Measurements from ENCODE around the gene TFR2.

TFR2 gene

GRCh38 chr7:100606313-100606712, 35.0 kb downstream of the TFR2 start:
- peaks cover 6% of the 10 kb centered on the region; the same call in 1 of the 2 replicates for H3K36me3 ChIP-seq (ENCODE audit: insufficient read depth, low read length)

GRCh38 chr7:100604976-100605911, 36.1 kb downstream of the TFR2 start:
- H3K27ac ChIP-seq (ENCODE audit: low read depth, low read length): no peak overlapping the region
- H3K36me3 ChIP-seq (ENCODE audit: insufficient read depth, low read length): peaks cover 6% of the 10 kb centered on the region; the same call in 1 of the 2 replicates
- H3K9ac ChIP-seq (ENCODE audit: low read depth, low read length): peak overlapping the region; percentile 2; the same call in 1 of the 2 replicates
- H3K9me3 ChIP-seq (ENCODE audit: insufficient read depth, low read depth, low read length): no peaks in the 10 kb centered on the region
- 1% methylated on average over 68 of the region's 68 CpGs for WGBS
- H3K4me3 ChIP-seq (ENCODE audit: low read length): peak overlapping the region; percentile 64
- H3K27me3 ChIP-seq (ENCODE audit: insufficient read depth, low read length): peaks cover 18% of the 10 kb centered on the region
- H3K4me1 ChIP-seq (ENCODE audit: insufficient read depth, low read length): peaks cover 16% of the 10 kb centered on the region

More at GRCh38 chr7:100606313-100606712, 35.0 kb downstream of the TFR2 start:
- peak overlapping the region; percentile 64; the same call in 1 of the 2 replicates for H3K4me3 ChIP-seq (ENCODE audit: low read length)
- 81% methylated on average over 12 of the region's 12 CpGs for WGBS
- peaks cover 18% of the 10 kb centered on the region for H3K27me3 ChIP-seq (ENCODE audit: insufficient read depth, low read length)
- H3K9me3 ChIP-seq (ENCODE audit: insufficient read depth, low read depth, low read length): no peaks in the 10 kb centered on the region
- peaks cover 12% of the 10 kb centered on the region for H3K4me1 ChIP-seq (ENCODE audit: insufficient read depth, low read length)
- no peak overlapping the region for H3K9ac ChIP-seq (ENCODE audit: low read depth, low read length)
- no peak overlapping the region for H3K27ac ChIP-seq (ENCODE audit: low read depth, low read length)

DNA sequence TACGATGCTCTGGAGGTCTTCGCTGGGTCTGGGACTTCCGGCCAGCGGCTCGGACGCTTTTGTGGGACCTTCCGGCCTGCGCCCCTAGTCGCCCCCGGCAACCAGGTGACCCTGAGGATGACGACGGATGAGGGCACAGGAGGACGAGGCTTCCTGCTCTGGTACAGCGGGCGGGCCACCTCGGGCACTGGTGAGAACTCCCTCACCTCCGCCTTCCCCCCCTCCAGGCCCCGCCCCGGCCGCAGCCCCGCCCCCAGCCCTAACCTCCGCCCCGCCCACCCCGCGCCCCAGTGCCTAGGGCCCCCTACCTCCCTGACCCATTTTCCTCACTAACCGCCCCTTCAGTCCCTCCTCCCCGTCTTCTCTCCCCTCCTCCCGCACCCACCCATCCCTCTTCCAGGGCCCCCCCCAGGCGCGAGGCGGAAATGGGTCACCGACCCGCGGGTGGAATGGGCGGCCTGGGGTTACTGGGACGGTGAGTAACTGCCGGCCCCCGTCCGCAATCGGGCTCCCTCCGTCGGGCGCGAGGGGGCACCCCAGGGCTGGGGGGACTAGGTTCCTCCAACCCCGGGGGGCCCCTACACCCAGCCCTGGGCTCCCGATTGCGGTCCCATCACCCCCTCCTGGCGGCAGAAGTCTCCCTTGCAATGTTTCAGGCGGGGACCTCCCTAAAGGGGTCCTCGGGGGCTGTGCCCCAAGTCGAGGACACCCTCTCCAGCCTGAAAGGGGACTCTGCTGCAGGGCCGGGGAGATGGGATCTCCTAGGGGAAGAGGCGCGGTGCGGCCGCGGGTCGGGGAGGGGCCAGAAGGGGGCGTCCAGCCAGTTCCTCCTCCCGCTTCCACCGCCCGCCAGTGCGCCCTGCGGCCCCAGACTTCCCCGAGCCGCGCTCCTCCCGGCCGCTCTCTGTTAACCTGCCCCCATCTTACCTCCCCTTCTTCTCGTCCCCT, 37.0 kb downstream of the TFR2 start:
- Histone ChIP-seq H3K9ac (ENCODE audit: low read depth, low read length) (peak overlapping the region; percentile 67), H3K4me1 (ENCODE audit: insufficient read depth, low read length) (peaks cover 16% of the 10 kb centered on the region), H3K36me3 (ENCODE audit: insufficient read depth, low read length) (peaks cover 6% of the 10 kb centered on the region; the same call in 1 of the 2 replicates), H3K27me3 (ENCODE audit: insufficient read depth, low read length) (peaks cover 18% of the 10 kb centered on the region), H3K4me3 (ENCODE audit: low read length) (peak overlapping the region; percentile 64), H3K27ac (ENCODE audit: low read depth, low read length) (peak overlapping the region; percentile 69), H3K9me3 (ENCODE audit: insufficient read depth, low read depth, low read length) (no peaks in the 10 kb centered on the region)
- WGBS: under 1% methylated on average over 62 of the region's 70 CpGs

DNA sequence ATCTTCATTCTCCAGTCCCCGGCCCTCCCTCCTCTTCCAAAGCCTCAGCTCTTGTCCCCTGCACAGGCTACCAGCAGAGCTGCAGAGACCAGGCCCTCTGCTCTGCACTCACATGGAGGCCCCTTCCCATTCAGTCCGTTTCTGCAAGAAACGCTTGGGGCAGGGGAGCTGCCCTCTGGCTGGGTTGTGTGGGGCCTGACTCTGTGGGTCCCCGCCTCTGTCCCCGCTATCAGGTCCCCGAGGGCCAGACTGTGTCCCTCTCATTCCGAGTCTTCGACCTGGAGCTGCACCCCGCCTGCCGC, 37.7 kb downstream of the TFR2 start:
- Histone ChIP-seq H3K9me3 (ENCODE audit: insufficient read depth, low read depth, low read length) (no peaks in the 10 kb centered on the region), H3K4me3 (ENCODE audit: low read length) (peak overlapping the region; percentile 64), H3K9ac (ENCODE audit: low read depth, low read length) (peak overlapping the region; percentile 39), H3K36me3 (ENCODE audit: insufficient read depth, low read length) (peaks cover 6% of the 10 kb centered on the region; the same call in 1 of the 2 replicates), H3K4me1 (ENCODE audit: insufficient read depth, low read length) (peaks cover 16% of the 10 kb centered on the region), H3K27me3 (ENCODE audit: insufficient read depth, low read length) (peaks cover 18% of the 10 kb centered on the region), H3K27ac (ENCODE audit: low read depth, low read length) (peak overlapping the region; percentile 69)
- WGBS: 6% methylated on average over 10 of the region's 10 CpGs

DNA sequence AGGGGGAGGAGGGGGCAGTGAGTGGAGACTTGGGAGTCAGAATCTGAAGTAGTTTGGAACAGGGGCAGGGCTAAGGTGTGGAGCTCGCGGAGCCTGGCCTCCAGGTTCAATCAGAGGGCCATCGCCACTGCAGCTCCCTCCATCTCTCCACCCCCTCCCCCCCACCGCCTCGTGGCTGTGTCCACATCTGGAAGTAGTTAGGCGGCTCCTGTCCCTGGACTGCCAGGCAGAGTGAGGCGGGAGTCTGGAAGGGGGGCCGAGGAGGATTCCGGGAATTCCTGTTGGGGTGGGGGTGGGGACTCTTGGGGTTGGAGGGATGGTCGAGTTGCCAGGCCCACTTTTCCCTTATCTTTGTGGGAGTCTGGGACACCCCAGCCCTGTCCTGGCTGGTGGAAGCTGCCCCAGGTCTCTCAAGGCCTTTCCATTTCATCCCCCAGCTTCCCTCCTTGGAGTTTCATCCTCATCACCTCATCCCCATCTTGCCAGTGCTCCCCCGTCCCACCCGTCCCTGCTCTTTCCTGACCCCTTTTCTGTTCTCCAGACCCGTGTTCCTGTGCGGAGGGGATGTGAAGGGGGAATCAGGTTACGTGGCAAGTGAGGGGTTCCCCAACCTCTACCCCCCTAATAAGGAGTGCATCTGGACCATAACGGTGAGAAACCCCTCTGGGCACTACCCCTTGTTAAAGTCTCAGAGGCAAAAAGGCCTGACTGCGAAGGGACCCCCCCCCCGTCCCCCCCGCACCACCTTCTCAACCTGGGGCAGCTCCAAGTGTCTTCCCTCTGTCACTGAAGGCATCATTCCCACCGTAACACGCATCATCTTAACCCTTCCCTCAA, 38.2 kb downstream of the TFR2 start:
- Histone ChIP-seq H3K4me1 (ENCODE audit: insufficient read depth, low read length) (peaks cover 16% of the 10 kb centered on the region), H3K27me3 (ENCODE audit: insufficient read depth, low read length) (peaks cover 18% of the 10 kb centered on the region), H3K36me3 (ENCODE audit: insufficient read depth, low read length) (peaks cover 6% of the 10 kb centered on the region; the same call in 1 of the 2 replicates), H3K4me3 (ENCODE audit: low read length) (peak overlapping the region; percentile 64), H3K9me3 (ENCODE audit: insufficient read depth, low read depth, low read length) (no peaks in the 10 kb centered on the region), H3K9ac (ENCODE audit: low read depth, low read length) (peak overlapping the region; percentile 73), H3K27ac (ENCODE audit: low read depth, low read length) (peak overlapping the region; percentile 69)
- 18% methylated on average over 15 of the region's 21 CpGs for WGBS

- no peaks in the 10 kb centered on the region for H3K9me3 ChIP-seq (ENCODE audit: insufficient read depth, low read depth, low read length)
- H3K27ac ChIP-seq (ENCODE audit: low read depth, low read length): no peak overlapping the region
- H3K4me1 ChIP-seq (ENCODE audit: insufficient read depth, low read length): peaks cover 11% of the 10 kb centered on the region
- H3K36me3 ChIP-seq (ENCODE audit: insufficient read depth, low read length): peaks cover 7% of the 10 kb centered on the region; the same call in 1 of the 2 replicates
- peaks cover 9% of the 10 kb centered on the region for H3K27me3 ChIP-seq (ENCODE audit: insufficient read depth, low read length)
- 88% methylated on average over 9 of the region's 9 CpGs for WGBS
- no peak overlapping the region for H3K9ac ChIP-seq (ENCODE audit: low read depth, low read length)
- H3K4me3 ChIP-seq (ENCODE audit: low read length): no peak overlapping the region
These were observed 40.7 kb downstream of the TFR2 start for GRCh38 chr7:100600730-100601038.

- no peaks in the 10 kb centered on the region for H3K9me3 ChIP-seq (ENCODE audit: insufficient read depth, low read depth, low read length)
- no peak overlapping the region for H3K4me3 ChIP-seq (ENCODE audit: low read length)
- WGBS: 82% methylated on average over 18 of the region's 18 CpGs
- H3K4me1 ChIP-seq (ENCODE audit: insufficient read depth, low read length): peaks cover 11% of the 10 kb centered on the region
- no peak overlapping the region for H3K9ac ChIP-seq (ENCODE audit: low read depth, low read length)
- no peak overlapping the region for H3K27ac ChIP-seq (ENCODE audit: low read depth, low read length)
- peaks cover 3% of the 10 kb centered on the region; the same call in 1 of the 2 replicates for H3K27me3 ChIP-seq (ENCODE audit: insufficient read depth, low read length)
- H3K36me3 ChIP-seq (ENCODE audit: insufficient read depth, low read length): peaks cover 7% of the 10 kb centered on the region; the same call in 1 of the 2 replicates
These were observed 41.2 kb downstream of the TFR2 start for GRCh38 chr7:100599911-100600729.

- H3K9ac ChIP-seq (ENCODE audit: low read depth, low read length): no peak overlapping the region
- peaks cover 7% of the 10 kb centered on the region; the same call in 1 of the 2 replicates for H3K36me3 ChIP-seq (ENCODE audit: insufficient read depth, low read length)
- no peaks in the 10 kb centered on the region for H3K27me3 ChIP-seq (ENCODE audit: insufficient read depth, low read length)
- 95% methylated on average over 4 of the region's 4 CpGs for WGBS
- no peak overlapping the region for H3K27ac ChIP-seq (ENCODE audit: low read depth, low read length)
- peaks cover 11% of the 10 kb centered on the region for H3K4me1 ChIP-seq (ENCODE audit: insufficient read depth, low read length)
- no peak overlapping the region for H3K4me3 ChIP-seq (ENCODE audit: low read length)
- H3K9me3 ChIP-seq (ENCODE audit: insufficient read depth, low read depth, low read length): no peaks in the 10 kb centered on the region
These were observed 42.9 kb downstream of the TFR2 start for GRCh38 chr7:100598425-100598824.

- no peaks in the 10 kb centered on the region; the same call in 1 of the 2 replicates for H3K27me3 ChIP-seq (ENCODE audit: insufficient read depth, low read length)
- no peak overlapping the region for H3K4me3 ChIP-seq (ENCODE audit: low read length)
- H3K9ac ChIP-seq (ENCODE audit: low read depth, low read length): no peak overlapping the region
- H3K9me3 ChIP-seq (ENCODE audit: insufficient read depth, low read depth, low read length): no peaks in the 10 kb centered on the region
- 95% methylated on average over 6 of the region's 7 CpGs for WGBS
- H3K36me3 ChIP-seq (ENCODE audit: insufficient read depth, low read length): peaks cover 7% of the 10 kb centered on the region; the same call in 1 of the 2 replicates
- peaks cover under 1% of the 10 kb centered on the region; the same call in 1 of the 2 replicates for H3K4me1 ChIP-seq (ENCODE audit: insufficient read depth, low read length)
- H3K27ac ChIP-seq (ENCODE audit: low read depth, low read length): no peak overlapping the region
These were observed 46.2 kb downstream of the TFR2 start for GRCh38 chr7:100595188-100595587.

- 93% methylated on average over 17 of the region's 17 CpGs for WGBS
- no peak overlapping the region for H3K27ac ChIP-seq (ENCODE audit: low read depth, low read length)
- H3K9ac ChIP-seq (ENCODE audit: low read depth, low read length): no peak overlapping the region
- peaks cover 7% of the 10 kb centered on the region; the same call in 1 of the 2 replicates for H3K36me3 ChIP-seq (ENCODE audit: insufficient read depth, low read length)
- no peaks in the 10 kb centered on the region; the same call in 1 of the 2 replicates for H3K27me3 ChIP-seq (ENCODE audit: insufficient read depth, low read length)
- no peak overlapping the region for H3K4me3 ChIP-seq (ENCODE audit: low read length)
- no peaks in the 10 kb centered on the region for H3K9me3 ChIP-seq (ENCODE audit: insufficient read depth, low read depth, low read length)
- peaks cover 11% of the 10 kb centered on the region for H3K4me1 ChIP-seq (ENCODE audit: insufficient read depth, low read length)
These were observed 49.8 kb downstream of the TFR2 start for GRCh38 chr7:100591596-100591995.
